Endothelial cell of umbilical vein (primary cell): Measurements from ENCODE around the gene REEP1. TPM values are rescaled to one million over a fixed set of nuclear protein-coding genes. Genes with fewer than 3 reads are reported as not detected.
A peak's percentile ranks its signal among the peaks of the same experiment; 100 is the strongest.

Source experiments
- BruUV-seq: library from RNA; stranded (reverse); fragments of 400-500 nt; replicated peaks from 2 replicates; lab custom pipeline; 2021; lab: Mats Ljungman, UMichigan
- CTCF ChIA-PET: fragments of 300-600, 350-600 bp; sonication (Branson Sonifier 250); formaldehyde crosslinking; loops from one replicate; lab custom pipeline; 2021; ENCODE audit warnings: antibody characterized with exemption, inconsistent platforms; lab: Charles Lee
- POLR2A ChIA-PET: fragments of 300-600, 350-600 bp; sonication (Branson Sonifier 250); formaldehyde crosslinking; loops from one replicate; lab custom pipeline; 2021; ENCODE audit warnings: antibody characterized with exemption, inconsistent platforms; lab: Charles Lee
- DNase-seq: peaks from one replicate; pipeline ENCODE4 v3.0.0-alpha.2; 2011; ENCODE audit warnings: low read depth, low spot score
- FAIRE-seq: peaks from 2 replicates; lab custom pipeline; 2011; peaks lifted over from hg19 to GRCh38; lab: Jason Lieb, UNC
- H2AFZ ChIP-seq: 2 replicates; pipeline ENCODE4 v1.6.0; 2012; ENCODE audit warnings: low read depth, low read length, control low read depth, inconsistent platforms
- H3K27ac ChIP-seq: 2 replicates; pipeline ENCODE4 v1.5.1; 2011; ENCODE audit warnings: low read depth, mild to moderate bottlenecking, control low read depth, low read length, moderate library complexity; ENCODE audit not compliant: insufficient read depth
- H3K27me3 ChIP-seq, 2 experiments: 2 replicates each; pipeline versions ENCODE4 v1.6.0 to v1.6.1; 2011; ENCODE audit warnings: low read length in 2 of 2, mixed read lengths in 1 of 2; ENCODE audit not compliant: control insufficient read depth in 2 of 2, insufficient read depth in 2 of 2
- H3K36me3 ChIP-seq, 2 experiments: 2 replicates in 1 of 2; 3 replicates in 1 of 2; pipeline ENCODE4 v1.5.1; 2011; ENCODE audit warnings: low read length in 2 of 2, mild to moderate bottlenecking in 1 of 2, moderate library complexity in 1 of 2; ENCODE audit not compliant: control insufficient read depth in 2 of 2, insufficient read depth in 2 of 2; ENCODE audit errors: extremely low read depth in 1 of 2
- H3K4me1 ChIP-seq: 3 replicates; pipeline ENCODE4 v1.5.1; 2011; ENCODE audit warnings: mild to moderate bottlenecking, low read length; ENCODE audit not compliant: control insufficient read depth, insufficient read depth; ENCODE audit errors: extremely low read depth
- H3K4me2 ChIP-seq: 2 replicates; pipeline ENCODE4 v1.6.1; 2011; ENCODE audit warnings: low read length, control low read depth, mixed read lengths; ENCODE audit not compliant: insufficient read depth
- H3K4me3 ChIP-seq, 3 experiments: fragments of 200-600 bp in 1 of 3; sonication (generic), shearing (Covaris generic) in 1 of 3; replicated peaks in 1 of 3; 2 replicates each; pipeline ENCODE4 v1.5.1; 2011 to 2016; ENCODE audit warnings: control low read depth in 3 of 3, low read length in 3 of 3, mild to moderate bottlenecking in 2 of 3, inconsistent platforms in 1 of 3, low read depth in 1 of 3, moderate library complexity in 1 of 3; ENCODE audit not compliant: insufficient read depth in 1 of 3
- H3K79me2 ChIP-seq: 2 replicates; pipeline ENCODE4 v1.6.0; 2012; ENCODE audit warnings: low read length, inconsistent platforms; ENCODE audit not compliant: control insufficient read depth, insufficient read depth
- H3K9ac ChIP-seq: replicated peaks from 2 replicates; pipeline ENCODE3; 2011; ENCODE audit warnings: low read length, control low read depth; ENCODE audit not compliant: insufficient read depth; ENCODE audit errors: extremely low read depth
- H3K9me1 ChIP-seq: replicated peaks from 3 replicates; pipeline ENCODE4 v1.6.0; 2011; ENCODE audit warnings: mild to moderate bottlenecking, low read length; ENCODE audit not compliant: control insufficient read depth, insufficient read depth; ENCODE audit errors: extremely low read depth
- H3K9me3 ChIP-seq: replicated peaks from 2 replicates; pipeline ENCODE4 v1.5.1; 2012; ENCODE audit warnings: low read length, inconsistent platforms; ENCODE audit not compliant: control insufficient read depth, insufficient read depth
- H4K20me1 ChIP-seq: replicated peaks from 2 replicates; pipeline ENCODE3; 2011; ENCODE audit warnings: mild to moderate bottlenecking, low read length; ENCODE audit not compliant: control insufficient read depth, insufficient read depth; ENCODE audit errors: extremely low read depth
- FOS ChIP-seq: IDR thresholded peaks from 2 replicates; pipeline ENCODE4 v1.6.1; 2011; ENCODE audit warnings: mild to moderate bottlenecking, low read length, moderate library complexity, borderline replicate concordance; ENCODE audit not compliant: insufficient read depth
- JUN ChIP-seq: IDR thresholded peaks from 2 replicates; pipeline ENCODE4 v1.6.1; 2011; ENCODE audit warnings: borderline replicate concordance, low read depth; ENCODE audit not compliant: insufficient read length, insufficient read depth
- MAX ChIP-seq: IDR thresholded peaks from 2 replicates; pipeline ENCODE4 v1.6.1; 2011; ENCODE audit not compliant: insufficient read depth, insufficient read length
- dilution Hi-C: fragments of 300-500 bp; cut with MboI; formaldehyde crosslinking; loops from one replicate; pipeline ENCODE4 v1.15.0; 2019; ENCODE audit warnings: low sequenced_read_pairs; ENCODE audit not compliant: extremely low pct_ligation_motif_present
- intact Hi-C: fragments of 100-400 bp; cut with micrococcal nuclease; formaldehyde crosslinking; loops from one replicate; pipeline ENCODE4 v1.10.0; 2022
- polyA plus RNA-seq, 4 experiments: library from polyadenylated mRNA; depleted of rRNA in 3 of 4; stranded (reverse) in 3 of 4; unstranded in 1 of 4; fragments of >200 nt; gene quantifications; 2 replicates each; pipeline versions ENCODE4 v1.2.1 to v1.2.3, GENCODE V29; 2011 to 2012; ENCODE audit warnings: missing spikeins in 1 of 4
- total RNA-seq: library from RNA; stranded (reverse); gene quantifications from 2 replicates; pipeline ENCODE4 v1.2.3, GENCODE V29; 2021
- TF ChIP-seq, protein P1 (sequence below), 2 donors: IDR thresholded peaks; 1 replicate in 1 of 2; 2 replicates in 1 of 2; pipeline ENCODE4 v1.5.1; 2011; ENCODE audit warnings: low read length in 2 of 2, mild to moderate bottlenecking in 2 of 2, moderate library complexity in 2 of 2, control low read depth in 1 of 2, inconsistent platforms in 1 of 2, low read depth in 1 of 2; ENCODE audit not compliant: insufficient read depth in 1 of 2; ENCODE audit errors: extremely low read depth in 1 of 2

REEP1 gene
- total and polyA plus RNA-seq, 2 donors (not counting 3 experiments of a cell fraction or from before 2014, with no cell fraction given), result 0.11 to 0.53 TPM

DNA sequence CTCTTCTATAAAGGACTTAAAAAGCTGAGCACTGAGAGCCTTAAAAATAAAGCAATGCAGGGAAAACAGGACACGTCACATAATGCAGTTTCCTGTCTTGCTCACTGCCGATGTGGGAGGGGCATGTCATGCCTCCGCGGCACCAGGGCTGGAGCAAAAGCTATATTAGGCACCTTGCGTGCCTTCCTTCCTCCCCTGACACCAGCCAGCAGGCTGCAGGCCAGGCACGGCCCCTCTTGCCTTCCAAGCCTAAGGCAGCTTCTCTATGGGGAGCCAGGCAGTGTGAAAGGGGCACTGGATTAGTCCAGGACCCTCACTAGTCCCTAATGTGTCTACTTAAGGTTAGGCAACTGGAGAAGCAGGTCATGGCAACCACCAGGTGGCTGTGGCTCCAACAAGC lies 111.8 kb downstream of the REEP1 start:
- FAIRE-seq (peak; percentile 91), DNase-seq (peak; percentile 76)
- no peaks in the 10 kb centered on the region for H3K9me3 ChIP-seq
- peak overlapping the region; percentile 3 for H3K4me2 ChIP-seq
- H3K9me1 ChIP-seq, result no peaks in the 10 kb centered on the region
- POLR2A ChIA-PET, result interaction anchor here (1.0 kb wide), 1 partner anchor 216 kb away, joined by 3 read pairs; the partner anchor contains the start of gene KDM3A
- no peaks in the 10 kb centered on the region for H3K36me3 ChIP-seq
- CTCF ChIA-PET, result interaction anchor here (1.1 to 2.1 kb wide), 7 partner anchors 11 to 149 kb away, joined by 4 to 13 read pairs (median 6); no protein-coding TSS in a partner anchor
- intact Hi-C loops (no loop called here), dilution Hi-C loops (no loop called here)
- H3K27me3 ChIP-seq, result no peaks in the 10 kb centered on the region
- no peaks in the 10 kb centered on the region for H4K20me1 ChIP-seq
- H3K4me1 ChIP-seq, result peaks cover 7% of the 10 kb centered on the region
- no peak overlapping the region for H3K9ac ChIP-seq
- TF ChIP-seq JUN, result no peak
- TF ChIP-seq, protein P1, sequence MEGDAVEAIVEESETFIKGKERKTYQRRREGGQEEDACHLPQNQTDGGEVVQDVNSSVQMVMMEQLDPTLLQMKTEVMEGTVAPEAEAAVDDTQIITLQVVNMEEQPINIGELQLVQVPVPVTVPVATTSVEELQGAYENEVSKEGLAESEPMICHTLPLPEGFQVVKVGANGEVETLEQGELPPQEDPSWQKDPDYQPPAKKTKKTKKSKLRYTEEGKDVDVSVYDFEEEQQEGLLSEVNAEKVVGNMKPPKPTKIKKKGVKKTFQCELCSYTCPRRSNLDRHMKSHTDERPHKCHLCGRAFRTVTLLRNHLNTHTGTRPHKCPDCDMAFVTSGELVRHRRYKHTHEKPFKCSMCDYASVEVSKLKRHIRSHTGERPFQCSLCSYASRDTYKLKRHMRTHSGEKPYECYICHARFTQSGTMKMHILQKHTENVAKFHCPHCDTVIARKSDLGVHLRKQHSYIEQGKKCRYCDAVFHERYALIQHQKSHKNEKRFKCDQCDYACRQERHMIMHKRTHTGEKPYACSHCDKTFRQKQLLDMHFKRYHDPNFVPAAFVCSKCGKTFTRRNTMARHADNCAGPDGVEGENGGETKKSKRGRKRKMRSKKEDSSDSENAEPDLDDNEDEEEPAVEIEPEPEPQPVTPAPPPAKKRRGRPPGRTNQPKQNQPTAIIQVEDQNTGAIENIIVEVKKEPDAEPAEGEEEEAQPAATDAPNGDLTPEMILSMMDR (IDR thresholded peaks at IDR 0.05; ENCODE audit: extremely low read depth in 1 of 2, insufficient read depth in 1 of 2, low read depth in 1 of 2, low read length in 2 of 2), result peak in 1 of 2 donors; percentile 7
- H3K4me3 ChIP-seq, result no peak overlapping the region
- no TSS peak for BruUV-seq
- peak overlapping the region; percentile 37 for H3K27ac ChIP-seq
- H3K79me2 ChIP-seq, result no peaks in the 10 kb centered on the region
- peak overlapping the region; percentile 98 for H2AFZ ChIP-seq

- H3K4me3 ChIP-seq, result no peak overlapping the region
- TSS peak; percentile 76 for BruUV-seq
- no peak for TF ChIP-seq FOS
- TF ChIP-seq JUN, result no peak
- no peak for TF ChIP-seq MAX
- H3K27ac ChIP-seq, result peak overlapping the region; percentile 37
- H2AFZ ChIP-seq, result peak overlapping the region; percentile 11
- no peaks in the 10 kb centered on the region for H4K20me1 ChIP-seq
- no peaks in the 10 kb centered on the region for H3K9me3 ChIP-seq
- intact Hi-C loops, result loop anchor here (5.0 kb wide), 1 partner anchor 73 kb away; no protein-coding TSS in a partner anchor
- H3K27me3 ChIP-seq, result no peaks in the 10 kb centered on the region
- no peaks in the 10 kb centered on the region for H3K79me2 ChIP-seq
- DNase-seq (no peak), FAIRE-seq (no peak)
- H3K9ac ChIP-seq, result no peak overlapping the region
- no peaks in the 10 kb centered on the region for H3K9me1 ChIP-seq
- ChIA-PET CTCF (interaction anchor here (1.1 to 2.1 kb wide), 7 partner anchors 11 to 150 kb away, joined by 4 to 13 read pairs (median 6); no protein-coding TSS in a partner anchor), POLR2A (interaction anchor here (1.0 kb wide), 1 partner anchor 217 kb away, joined by 3 read pairs; the partner anchor contains the start of gene KDM3A)
- dilution Hi-C loops, result no loop called here
- peaks cover 7% of the 10 kb centered on the region for H3K4me1 ChIP-seq
- no peaks in the 10 kb centered on the region for H3K36me3 ChIP-seq
- H3K4me2 ChIP-seq, result no peak overlapping the region
Observed at GRCh38 chr2:86224645-86225355, 112.6 kb downstream of the REEP1 start.
